ENCODE measurements around the gene ERG28. TPM values are rescaled to one million over a fixed set of nuclear protein-coding genes. Genes with fewer than 3 reads are reported as not detected.

Gene ERG28
- total and polyA plus RNA-seq, 2 experiments from 2014 or later = 6.6 to 21.4 TPM

- no peak overlapping the region for H3K27ac ChIP-seq
- in situ Hi-C loops (cut with MboI) = no loop called here
- H3K9me2 ChIP-seq (ENCODE audit: insufficient read depth) = no peaks in the 10 kb centered on the region
- H3K36me3 ChIP-seq (ENCODE audit: low read depth) = peaks cover 10% of the 10 kb centered on the region
- H2AFZ ChIP-seq = no peak overlapping the region
- H3K4me1 ChIP-seq (ENCODE audit: insufficient read depth) = peaks cover 3% of the 10 kb centered on the region; the same call in 1 of the 2 replicates
- no peak for DNase-seq
- 63 to 72% methylated on average over 2 of the region's 2 CpGs for WGBS, 2 experiments (ENCODE audit: low coverage in 1 of 2, low lambda C conversion rate in 2 of 2, missing lambda C conversion rate in 2 of 2)
- no peak overlapping the region for H3K4me2 ChIP-seq (ENCODE audit: unreplicated experiment)
- no peaks in the 10 kb centered on the region for H3K9me3 ChIP-seq (ENCODE audit: low read depth)
- no peaks in the 10 kb centered on the region for H3K27me3 ChIP-seq (replicated peaks; ENCODE audit: insufficient read depth)
- no peaks in the 10 kb centered on the region for H4K20me1 ChIP-seq (ENCODE audit: insufficient read depth)
- H3K4me3 ChIP-seq = no peak overlapping the region
- no peak overlapping the region for H3K9ac ChIP-seq
- peaks cover 27% of the 10 kb centered on the region for H3K79me2 ChIP-seq (ENCODE audit: insufficient read depth)
- no peaks in the 10 kb centered on the region for H3F3A ChIP-seq (ENCODE audit: insufficient read depth)
- TF ChIP-seq EZH2 (IDR thresholded peaks at IDR 0.05; ENCODE audit: insufficient read depth, poor library complexity, severe bottlenecking) (no peak), EZH2phosphoT487 (IDR thresholded peaks at IDR 0.05; ENCODE audit: insufficient read depth, low read depth) (no peak)
Observed at GRCh38 chr14:75667099-75667765, 6.6 kb upstream of the ERG28 start.

GRCh38 chr14:75662966-75663365 is 2.3 kb upstream of the ERG28 start:
- in situ Hi-C loops (cut with MboI) = no loop called here

DNA sequence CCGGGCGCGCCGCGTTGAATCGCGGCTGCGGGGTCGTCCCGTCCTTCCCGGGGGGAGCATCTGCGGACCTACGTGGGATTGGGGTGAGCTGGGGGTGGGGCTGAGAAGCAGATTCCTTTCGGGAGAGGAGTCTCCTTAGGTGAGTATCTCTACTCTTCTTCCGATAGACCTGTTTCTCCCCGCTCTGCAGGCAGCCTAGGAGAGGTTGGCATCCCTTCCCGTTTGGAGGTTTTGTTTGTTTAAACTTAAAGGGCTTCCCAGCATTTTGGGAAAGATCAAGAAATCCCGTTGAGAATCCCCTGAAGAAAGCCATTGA is 781 bp upstream of the ERG28 start:
- Histone ChIP-seq H3K36me3 (ENCODE audit: low read depth) (peaks cover 2% of the 10 kb centered on the region; the same call in 1 of the 2 replicates), H3K27ac (peak overlapping the region; percentile 75), H3K4me3 (peak overlapping the region; percentile 96), H2AFZ (peak overlapping the region; percentile 98), H4K20me1 (ENCODE audit: insufficient read depth) (no peaks in the 10 kb centered on the region), H3K9ac (peak overlapping the region; percentile 89), H3F3A (ENCODE audit: insufficient read depth) (no peaks in the 10 kb centered on the region), H3K4me1 (ENCODE audit: insufficient read depth) (peaks cover 7% of the 10 kb centered on the region; the same call in 1 of the 2 replicates), H3K9me3 (ENCODE audit: low read depth) (no peaks in the 10 kb centered on the region), H3K27me3 (replicated peaks; ENCODE audit: insufficient read depth) (no peaks in the 10 kb centered on the region), H3K79me2 (ENCODE audit: insufficient read depth) (peaks cover 33% of the 10 kb centered on the region), H3K9me2 (ENCODE audit: insufficient read depth) (no peaks in the 10 kb centered on the region), H3K4me2 (ENCODE audit: unreplicated experiment) (peak overlapping the region; percentile 89)
- TF ChIP-seq EZH2 (IDR thresholded peaks at IDR 0.05; ENCODE audit: insufficient read depth, poor library complexity, severe bottlenecking) (no peak), EZH2phosphoT487 (IDR thresholded peaks at IDR 0.05; ENCODE audit: insufficient read depth, low read depth) (no peak)
- in situ Hi-C loops (cut with MboI) = no loop called here
- DNase-seq = no peak
- WGBS, 2 experiments (ENCODE audit: low coverage in 1 of 2, low lambda C conversion rate in 2 of 2, missing lambda C conversion rate in 2 of 2) = 0 to 2% methylated on average over 15 to 18 of the region's 18 CpGs

More at GRCh38 chr14:75662966-75663365, 2.3 kb upstream of the ERG28 start:
- Histone ChIP-seq H3K27ac (no peak overlapping the region), H3K36me3 (ENCODE audit: low read depth) (peaks cover 2% of the 10 kb centered on the region; the same call in 1 of the 2 replicates), H2AFZ (no peak overlapping the region), H4K20me1 (ENCODE audit: insufficient read depth) (no peaks in the 10 kb centered on the region), H3K9ac (no peak overlapping the region), H3K9me2 (ENCODE audit: insufficient read depth) (no peaks in the 10 kb centered on the region), H3F3A (ENCODE audit: insufficient read depth) (no peaks in the 10 kb centered on the region), H3K27me3 (replicated peaks; ENCODE audit: insufficient read depth) (no peaks in the 10 kb centered on the region), H3K4me3 (no peak overlapping the region), H3K9me3 (ENCODE audit: low read depth) (no peaks in the 10 kb centered on the region), H3K4me2 (ENCODE audit: unreplicated experiment) (no peak overlapping the region), H3K4me1 (ENCODE audit: insufficient read depth) (peaks cover 7% of the 10 kb centered on the region; the same call in 1 of the 2 replicates), H3K79me2 (ENCODE audit: insufficient read depth) (peaks cover 33% of the 10 kb centered on the region)
- 10 to 12% methylated on average over 3 of the region's 3 CpGs for WGBS, 2 experiments (ENCODE audit: low coverage in 1 of 2, low lambda C conversion rate in 2 of 2, missing lambda C conversion rate in 2 of 2)
- TF ChIP-seq EZH2phosphoT487 (IDR thresholded peaks at IDR 0.05; ENCODE audit: insufficient read depth, low read depth) (no peak), EZH2 (IDR thresholded peaks at IDR 0.05; ENCODE audit: insufficient read depth, poor library complexity, severe bottlenecking) (no peak)
- DNase-seq = peak; percentile 8

DNA sequence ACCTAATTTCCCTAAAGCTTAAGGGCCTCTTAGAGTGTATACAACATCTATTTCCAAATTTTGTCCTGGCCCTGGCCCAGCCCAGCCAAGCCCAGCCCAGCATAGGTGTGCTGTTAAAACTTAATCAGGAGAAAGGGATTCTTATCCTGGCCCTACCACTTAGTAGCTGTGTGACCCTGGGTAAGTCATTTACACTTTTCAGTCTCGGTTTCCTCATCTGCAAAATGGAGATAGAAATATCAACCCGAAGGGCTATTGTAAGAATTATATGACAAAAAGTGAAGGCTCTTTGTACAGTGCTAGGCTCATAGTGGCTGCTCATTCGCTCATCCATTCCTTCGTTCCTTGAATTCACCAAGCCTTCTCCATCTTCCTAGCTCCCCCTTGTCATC is 442 bp downstream of the ERG28 start:
- no peaks in the 10 kb centered on the region for H3K9me3 ChIP-seq (ENCODE audit: low read depth)
- peaks cover 30% of the 10 kb centered on the region for H3K79me2 ChIP-seq (ENCODE audit: insufficient read depth)
- peak overlapping the region; percentile 89 for H3K9ac ChIP-seq
- no peaks in the 10 kb centered on the region for H3K9me2 ChIP-seq (ENCODE audit: insufficient read depth)
- peak overlapping the region; percentile 96 for H3K4me3 ChIP-seq
- peak overlapping the region; percentile 98 for H2AFZ ChIP-seq
- no peaks in the 10 kb centered on the region for H3K36me3 ChIP-seq (ENCODE audit: low read depth)
- H4K20me1 ChIP-seq (ENCODE audit: insufficient read depth) = no peaks in the 10 kb centered on the region
- no peaks in the 10 kb centered on the region for H3K27me3 ChIP-seq (replicated peaks; ENCODE audit: insufficient read depth)
- peak overlapping the region; percentile 77 for H3K4me2 ChIP-seq (ENCODE audit: unreplicated experiment)
- no peaks in the 10 kb centered on the region for H3F3A ChIP-seq (ENCODE audit: insufficient read depth)
- H3K27ac ChIP-seq = no peak overlapping the region
- DNase-seq = peak; percentile 5
- in situ Hi-C loops (cut with MboI) = no loop called here
- H3K4me1 ChIP-seq (ENCODE audit: insufficient read depth) = peaks cover 7% of the 10 kb centered on the region; the same call in 1 of the 2 replicates
- WGBS, 2 experiments (ENCODE audit: low coverage in 1 of 2, low lambda C conversion rate in 2 of 2, missing lambda C conversion rate in 2 of 2) = 22 to 30% methylated on average over 4 of the region's 4 CpGs
- no peak for TF ChIP-seq EZH2phosphoT487 (IDR thresholded peaks at IDR 0.05; ENCODE audit: insufficient read depth, low read depth)
- TF ChIP-seq EZH2 (IDR thresholded peaks at IDR 0.05; ENCODE audit: insufficient read depth, poor library complexity, severe bottlenecking) = no peak
